ENCODE measurements around the gene HSPA2. TPM values are rescaled to one million over a fixed set of nuclear protein-coding genes. Genes with fewer than 3 reads are reported as not detected.

HSPA2 gene
- total and polyA plus RNA-seq, 11 donors, result 3.2 to 96.0 (median 22.9) TPM

GRCh38 chr14:64531567-64531966 lies 9.0 kb upstream of the HSPA2 start:
- Histone ChIP-seq H3K36me3 (peaks cover 0 to 5% (median 2%) of the 10 kb centered on the region in 9 donors), H3K4me1 (no peaks in the 10 kb centered on the region), H3K9me3 (no peaks in the 10 kb centered on the region), H3K27me3 (no peaks in the 10 kb centered on the region), H3K4me3 (no peak overlapping the region), H3K27ac (no peak overlapping the region)
- DNase-seq (no peak), ATAC-seq (no peak)
- intact Hi-C loops (cut with DNase I), result no loop called here
- WGBS, 4 donors, result 48 to 72% (median 63%) methylated on average over 2 of the region's 2 CpGs
- TF ChIP-seq CTCF (IDR thresholded peaks at IDR 0.05) (no peak), POLR2A (IDR thresholded peaks at IDR 0.05) (no peak)

- ATAC-seq, result no peak
- H3K27me3 ChIP-seq, result peaks cover 0 to 10% (median 0%) of the 10 kb centered on the region in 9 donors
- H3K4me3 ChIP-seq, result no peak overlapping the region
- H3K27ac ChIP-seq, result no peak overlapping the region
- H3K36me3 ChIP-seq, result no peaks in the 10 kb centered on the region
- no peak for DNase-seq
- 80 to 90% (median 86%) methylated on average over 4 of the region's 4 CpGs for WGBS, 4 donors
- TF ChIP-seq POLR2A (IDR thresholded peaks at IDR 0.05), result no peak
- TF ChIP-seq CTCF (IDR thresholded peaks at IDR 0.05), result no peak
- intact Hi-C loops (cut with DNase I), result loop anchor here in 1 of 10 donors (5.0 kb wide), 1 partner anchor 101 kb away; no protein-coding TSS in a partner anchor
- peaks cover 0 to 3% (median 0%) of the 10 kb centered on the region in 12 donors for H3K9me3 ChIP-seq
- H3K4me1 ChIP-seq, result peaks cover 0 to 19% (median 8%) of the 10 kb centered on the region in 12 donors
These were observed 3.9 kb upstream of the HSPA2 start for GRCh38 chr14:64536488-64537245.

- intact Hi-C loops (cut with DNase I), result loop anchor here in 8 of 10 donors (2.0 to 10.0 kb wide), 6 partner anchors 27 to 223 kb away; partner anchors contain the start of gene ZBTB1 (in 1 of the 8)
- peak in 2 of 5 donors; percentile 24 to 70 for DNase-seq
These were observed 875 bp downstream of the HSPA2 start for GRCh38 chr14:64541261-64541971.

More at GRCh38 chr14:64541261-64541971, 875 bp downstream of the HSPA2 start:
- Histone ChIP-seq H3K27me3 (peaks cover 0 to 24% (median 0%) of the 10 kb centered on the region in 9 donors), H3K4me3 (peak overlapping the region in 10 of 12 donors; percentile 5 to 77 (median 69)), H3K4me1 (peaks cover 0 to 34% (median 10%) of the 10 kb centered on the region in 12 donors), H3K9me3 (peaks cover 0 to 3% (median 0%) of the 10 kb centered on the region in 12 donors), H3K27ac (peak overlapping the region in 1 of 12 donors; percentile 86), H3K36me3 (no peaks in the 10 kb centered on the region)
- ATAC-seq, result no peak
- 15 to 20% (median 17%) methylated on average over 40 to 73 of the region's 73 CpGs for WGBS, 4 donors
- TF ChIP-seq CTCF (IDR thresholded peaks at IDR 0.05), result peak in 1 of 12 donors; percentile 10
- no peak for TF ChIP-seq POLR2A (IDR thresholded peaks at IDR 0.05)
